GM12892 (cell line): ENCODE data around the gene GAB1.

Source experiments
- DNase-seq: peaks from one replicate; pipeline ENCODE4 v3.0.0; 2011; ENCODE audit not compliant: insufficient read length
- FAIRE-seq: peaks from 2 replicates; lab custom pipeline; 2011; peaks lifted over from hg19 to GRCh38; lab: Jason Lieb, UNC
- POLR2A ChIP-seq: IDR thresholded peaks from 2 replicates; pipeline ENCODE4 v1.6.1; 2011; ENCODE audit warnings: low read depth, low read length, control low read depth
- POLR2AphosphoS5 ChIP-seq: IDR thresholded peaks from 2 replicates; pipeline ENCODE4 v1.6.1; 2011; ENCODE audit warnings: low read depth, low read length, control low read depth
- TAF1 ChIP-seq: IDR thresholded peaks from 2 replicates; pipeline ENCODE4 v1.6.1; 2011; ENCODE audit warnings: low read depth, mild to moderate bottlenecking, control low read depth, low read length, borderline replicate concordance

The GAB1 gene

DNA sequence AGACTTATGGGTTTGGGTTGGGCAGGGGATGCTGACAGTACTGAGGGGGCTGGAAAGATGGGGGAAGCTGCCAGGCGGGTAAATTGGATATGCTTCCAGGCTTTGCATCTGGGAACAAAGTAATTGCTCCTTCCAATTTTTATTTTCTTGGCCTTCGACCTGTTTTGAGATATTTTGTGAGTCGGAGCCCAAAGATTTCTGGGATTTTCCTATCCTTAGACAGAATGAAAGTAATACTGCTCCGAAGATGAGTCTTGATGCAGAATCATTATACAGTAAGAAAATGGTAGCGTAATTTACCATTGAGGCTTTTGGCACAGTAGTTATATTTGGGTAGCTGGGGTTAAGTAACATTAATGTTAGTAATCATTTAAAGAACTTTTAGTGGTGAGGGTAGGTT is 178.2 kb downstream of the GAB1 start:
- TF ChIP-seq POLR2AphosphoS5 (no peak), TAF1 (no peak), POLR2A (no peak)
- FAIRE-seq (no peak), DNase-seq (no peak)

DNA sequence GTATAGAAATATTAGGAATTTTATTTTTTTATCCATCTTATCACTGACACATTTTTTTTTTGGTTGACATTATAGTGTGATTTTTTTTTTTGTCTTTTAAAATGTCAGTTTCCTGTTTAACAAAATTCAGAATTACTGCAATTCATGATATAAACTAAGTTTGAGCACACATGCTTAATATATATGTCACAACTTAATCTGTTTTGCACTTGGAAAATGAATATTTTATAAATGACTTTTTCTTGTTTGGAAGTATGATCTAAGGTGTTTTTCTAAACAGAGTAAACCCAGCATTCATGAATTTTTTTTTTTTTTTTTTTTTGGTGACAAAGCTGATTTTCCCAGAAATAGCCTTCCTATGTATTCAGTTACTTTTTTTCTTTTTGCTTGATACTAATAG is 179.2 kb downstream of the GAB1 start:
- FAIRE-seq: no peak
- no peak for DNase-seq
- TF ChIP-seq POLR2AphosphoS5: no peak
- no peak for TF ChIP-seq TAF1
- TF ChIP-seq POLR2A: no peak

DNA sequence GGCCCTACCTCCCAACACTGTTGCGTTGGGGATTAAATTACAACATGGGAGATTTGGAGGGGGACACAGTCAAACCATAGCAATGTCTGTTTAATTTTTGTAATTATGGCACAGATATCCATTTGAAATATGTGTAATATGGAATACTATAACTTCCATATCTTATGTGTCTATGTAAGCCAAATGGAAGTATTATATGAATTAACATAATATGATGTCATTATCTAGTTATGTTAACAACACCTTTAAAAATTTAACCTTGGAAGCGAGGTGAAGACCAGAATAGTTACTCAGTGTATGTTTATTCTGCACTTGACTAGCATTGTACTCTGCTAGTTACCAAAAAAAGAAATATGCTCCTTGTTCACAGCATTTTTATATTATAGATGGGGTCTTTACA is 181.1 kb downstream of the GAB1 start:
- FAIRE-seq: no peak
- DNase-seq: no peak
- TF ChIP-seq TAF1: no peak
- no peak for TF ChIP-seq POLR2A
- TF ChIP-seq POLR2AphosphoS5: no peak
